ENCODE results near the gene RUVBL1.

Gene RUVBL1

DNA sequence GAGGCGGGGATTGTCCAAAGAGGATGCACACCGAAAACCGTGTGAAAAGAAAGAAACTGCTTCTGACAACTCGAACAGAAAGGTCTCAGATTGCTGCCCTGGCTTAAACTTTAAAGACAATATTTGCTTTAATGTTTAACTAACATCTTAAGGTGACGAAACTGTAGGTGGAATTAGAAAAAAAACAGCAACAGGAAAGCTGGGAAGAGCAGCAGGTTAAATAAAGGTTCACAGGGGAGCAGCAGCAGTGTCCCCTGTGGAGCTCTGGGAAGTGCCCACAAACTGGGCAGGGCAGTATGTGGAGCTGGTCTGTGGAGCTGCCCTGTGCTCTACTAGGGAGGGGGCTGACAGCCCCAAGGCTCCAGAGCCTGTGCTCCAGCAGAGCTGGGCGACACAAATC lies 25.4 kb downstream of the RUVBL1 start:
- TF ChIP-seq TAF1 (IDR thresholded peaks at IDR 0.05; ENCODE audit: borderline replicate concordance, low read depth, low read length) = no peak
- no peak for TF ChIP-seq POLR2AphosphoS5 (IDR thresholded peaks at IDR 0.05; ENCODE audit: low read depth, low read length)
- no peak for TF ChIP-seq POLR2A (IDR thresholded peaks at IDR 0.05; ENCODE audit: low read depth, low read length)
- FAIRE-seq (no peak), DNase-seq (ENCODE audit: insufficient read length) (no peak)

DNA sequence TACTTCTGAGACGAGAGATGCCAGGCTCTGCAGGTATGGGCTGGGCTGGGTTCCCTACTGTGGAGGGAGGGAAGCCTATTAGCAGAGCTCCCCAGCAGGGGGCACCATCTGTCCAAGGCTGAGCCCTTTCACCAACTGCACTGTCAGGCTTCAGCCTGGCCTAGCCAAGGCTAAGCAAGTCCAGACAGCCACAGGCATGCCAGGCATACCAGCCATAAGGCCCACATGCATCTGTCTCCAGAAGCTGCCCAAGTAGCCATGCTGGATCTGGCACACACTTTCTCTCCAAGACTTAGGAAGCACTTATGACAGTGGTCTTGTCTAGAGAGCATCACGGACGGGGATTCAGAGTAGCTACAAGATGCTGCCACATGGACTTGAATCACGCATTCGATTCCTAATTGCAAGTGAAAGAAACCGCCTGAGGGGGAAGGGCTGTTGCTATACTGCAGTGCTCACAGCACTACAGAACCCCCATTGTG lies 28.3 kb downstream of the RUVBL1 start:
- TF ChIP-seq TAF1 (IDR thresholded peaks at IDR 0.05; ENCODE audit: borderline replicate concordance, low read depth, low read length) = no peak
- TF ChIP-seq POLR2A (IDR thresholded peaks at IDR 0.05; ENCODE audit: low read depth, low read length) = no peak
- no peak for TF ChIP-seq POLR2AphosphoS5 (IDR thresholded peaks at IDR 0.05; ENCODE audit: low read depth, low read length)
- peak; percentile 86 for FAIRE-seq
- DNase-seq (ENCODE audit: insufficient read length) = peak; percentile 66

DNA sequence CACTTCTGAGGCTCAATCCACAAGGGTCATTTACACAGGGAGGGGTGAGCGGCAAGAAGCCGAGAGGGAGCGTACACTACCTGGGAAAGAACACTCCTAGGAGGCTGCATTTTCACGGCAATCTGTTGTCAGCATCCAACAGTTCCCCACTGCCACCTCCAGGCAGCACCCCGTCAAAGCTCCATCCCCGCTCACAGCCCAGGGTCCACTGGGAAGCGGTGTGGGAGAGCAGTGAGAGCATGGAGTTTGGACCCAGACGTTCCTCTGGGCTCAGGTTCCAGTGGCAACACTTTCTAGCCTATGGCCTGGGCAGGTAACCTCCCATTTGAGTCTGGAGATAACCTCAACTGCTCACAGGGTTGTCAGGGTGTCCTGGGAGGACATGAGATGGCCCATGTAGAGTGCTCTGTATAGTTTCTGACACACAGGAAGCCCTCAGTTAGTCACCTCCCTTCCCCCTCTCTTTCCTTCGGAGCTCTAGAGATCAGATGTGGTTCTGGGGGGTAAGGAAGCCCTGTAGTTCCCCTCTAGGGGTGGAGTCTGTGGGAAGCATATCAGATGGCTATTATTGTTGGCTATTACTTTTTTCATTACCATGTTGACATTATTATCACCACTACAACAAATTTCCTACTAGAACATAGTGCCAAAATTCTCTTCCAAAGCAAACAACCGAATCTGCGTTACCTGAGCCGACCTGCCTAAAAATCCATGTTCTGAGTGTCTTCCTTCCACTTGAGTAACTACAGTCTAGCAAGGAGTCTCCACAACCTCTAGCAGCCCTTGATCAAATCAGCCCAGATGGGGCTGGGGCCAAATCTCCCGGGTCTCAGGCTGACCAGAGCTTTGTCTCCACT lies 29.1 kb downstream of the RUVBL1 start:
- TF ChIP-seq POLR2AphosphoS5 (IDR thresholded peaks at IDR 0.05; ENCODE audit: low read depth, low read length) (no peak), TAF1 (IDR thresholded peaks at IDR 0.05; ENCODE audit: borderline replicate concordance, low read depth, low read length) (no peak), POLR2A (IDR thresholded peaks at IDR 0.05; ENCODE audit: low read depth, low read length) (no peak)
- no peak for FAIRE-seq
- no peak for DNase-seq (ENCODE audit: insufficient read length)

DNA sequence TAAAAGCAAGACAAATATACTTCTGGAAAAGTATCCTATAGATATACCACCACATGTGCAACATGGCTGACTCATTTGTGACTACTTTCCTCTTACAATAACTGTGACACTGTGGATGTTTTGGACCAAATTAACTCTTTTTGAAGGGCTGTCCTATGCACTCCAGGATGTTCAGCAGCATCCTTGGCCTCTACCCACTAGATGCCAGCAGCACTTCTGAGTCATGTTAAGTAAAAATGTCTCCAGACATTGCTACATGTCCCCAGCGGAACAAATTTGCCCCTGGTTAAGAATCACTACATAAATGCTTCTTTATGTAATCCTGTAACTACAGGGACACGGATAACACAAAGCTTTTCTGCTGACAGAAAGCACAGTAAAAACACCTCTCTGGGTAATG lies 32.0 kb downstream of the RUVBL1 start:
- FAIRE-seq (no peak), DNase-seq (ENCODE audit: insufficient read length) (no peak)
- TF ChIP-seq POLR2AphosphoS5 (IDR thresholded peaks at IDR 0.05; ENCODE audit: low read depth, low read length) (no peak), POLR2A (IDR thresholded peaks at IDR 0.05; ENCODE audit: low read depth, low read length) (no peak), TAF1 (IDR thresholded peaks at IDR 0.05; ENCODE audit: borderline replicate concordance, low read depth, low read length) (no peak)

DNA sequence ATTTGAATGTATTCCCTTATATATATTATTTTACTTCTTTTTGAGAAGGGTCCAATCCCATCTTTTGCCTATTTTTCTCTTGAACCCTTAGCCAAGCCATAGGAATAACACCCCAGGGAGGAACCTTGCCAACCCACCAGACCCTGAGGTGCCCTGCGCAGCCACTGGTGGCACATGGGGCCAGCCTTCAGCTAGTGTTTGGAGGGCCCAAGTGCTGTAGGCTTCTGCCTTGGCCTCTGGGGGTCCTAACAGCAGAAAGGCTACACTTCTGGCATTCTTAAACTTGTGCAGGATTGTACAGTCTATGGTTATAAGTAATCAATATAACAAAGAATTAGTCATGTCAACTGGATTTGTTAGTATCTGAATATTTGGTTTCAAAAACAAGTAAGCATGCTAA lies 34.5 kb downstream of the RUVBL1 start:
- FAIRE-seq (no peak), DNase-seq (ENCODE audit: insufficient read length) (no peak)
- TF ChIP-seq POLR2AphosphoS5 (IDR thresholded peaks at IDR 0.05; ENCODE audit: low read depth, low read length) = no peak
- no peak for TF ChIP-seq POLR2A (IDR thresholded peaks at IDR 0.05; ENCODE audit: low read depth, low read length)

DNA sequence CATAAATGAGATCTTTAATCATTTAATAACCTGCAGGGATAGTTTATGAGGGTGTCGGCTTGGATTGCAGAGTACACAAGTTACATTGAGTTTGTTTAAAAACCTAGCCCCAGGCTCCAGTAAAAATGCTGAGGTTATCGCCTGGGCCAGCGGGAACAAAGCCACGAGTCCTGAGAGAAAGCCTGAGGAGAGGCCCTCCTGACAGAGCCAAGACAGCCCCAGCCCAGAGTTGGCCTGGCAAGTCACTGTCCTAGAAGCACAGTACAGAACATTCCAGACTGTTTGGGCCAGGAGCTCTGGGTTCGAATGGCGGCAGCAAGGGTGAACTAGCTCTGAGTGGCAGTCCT lies 39.0 kb downstream of the RUVBL1 start:
- TF ChIP-seq POLR2A (IDR thresholded peaks at IDR 0.05; ENCODE audit: low read depth, low read length) = no peak
- no peak for TF ChIP-seq POLR2AphosphoS5 (IDR thresholded peaks at IDR 0.05; ENCODE audit: low read depth, low read length)
- TF ChIP-seq TAF1 (IDR thresholded peaks at IDR 0.05; ENCODE audit: borderline replicate concordance, low read depth, low read length) = no peak
- DNase-seq (ENCODE audit: insufficient read length) (no peak), FAIRE-seq (no peak)

DNA sequence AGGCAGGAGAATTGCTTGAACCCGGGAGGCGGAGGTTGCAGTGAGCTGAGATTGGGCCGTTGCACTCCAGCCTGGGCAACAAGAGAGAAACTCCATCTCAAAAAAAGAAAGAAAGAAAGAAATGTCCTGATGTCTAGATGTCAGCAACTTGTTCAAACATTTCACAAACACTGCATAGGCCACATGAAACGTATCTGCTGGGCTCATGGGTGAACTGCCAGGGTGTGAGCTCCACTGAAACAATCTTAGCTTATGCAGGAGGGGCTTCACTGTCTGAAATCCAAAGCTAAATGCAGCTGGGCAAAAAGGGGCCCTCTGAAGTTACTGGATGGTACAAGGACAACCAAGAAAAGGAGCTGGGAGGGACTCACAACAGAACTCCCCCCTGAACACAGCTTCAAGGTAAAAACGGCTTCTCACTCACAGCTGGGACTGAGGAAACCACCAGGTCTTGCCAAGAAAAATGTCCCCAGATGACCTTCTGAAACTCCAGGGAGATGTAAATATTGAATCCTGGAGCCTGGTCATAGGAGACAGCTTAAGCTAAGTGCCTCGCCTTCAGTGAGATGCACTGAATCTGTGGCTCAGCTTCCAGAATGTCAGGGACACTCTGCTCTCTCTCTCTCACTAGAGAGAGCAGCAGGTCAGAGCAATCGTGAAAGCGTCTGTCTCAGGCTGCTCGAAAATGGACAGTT lies 39.5 kb downstream of the RUVBL1 start:
- TF ChIP-seq POLR2A (IDR thresholded peaks at IDR 0.05; ENCODE audit: low read depth, low read length) (no peak), TAF1 (IDR thresholded peaks at IDR 0.05; ENCODE audit: borderline replicate concordance, low read depth, low read length) (no peak), POLR2AphosphoS5 (IDR thresholded peaks at IDR 0.05; ENCODE audit: low read depth, low read length) (no peak)
- FAIRE-seq = no peak
- no peak for DNase-seq (ENCODE audit: insufficient read length)

DNA sequence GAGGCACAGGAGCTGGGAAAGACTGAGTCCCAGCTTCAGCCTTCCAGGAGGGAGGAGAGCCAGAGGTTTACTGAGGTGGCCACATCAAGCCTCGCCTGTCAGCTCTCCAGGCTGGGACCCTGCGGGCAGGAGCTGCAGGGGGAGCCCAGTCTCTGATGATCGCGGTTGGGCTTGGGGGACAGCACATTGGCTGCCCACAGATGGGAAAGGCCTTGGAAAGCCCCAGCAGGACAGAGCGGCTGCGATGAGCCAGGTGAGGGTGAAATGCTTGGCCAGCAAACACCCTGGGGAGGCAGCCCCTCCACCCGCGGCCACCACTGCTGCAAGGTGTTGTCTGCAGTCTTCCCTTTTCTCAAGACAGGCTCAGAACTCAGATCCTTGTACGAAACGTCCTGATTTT lies 40.2 kb downstream of the RUVBL1 start:
- DNase-seq (ENCODE audit: insufficient read length) = no peak
- no peak for FAIRE-seq
- TF ChIP-seq TAF1 (IDR thresholded peaks at IDR 0.05; ENCODE audit: borderline replicate concordance, low read depth, low read length) = no peak
- TF ChIP-seq POLR2A (IDR thresholded peaks at IDR 0.05; ENCODE audit: low read depth, low read length) = no peak
- TF ChIP-seq POLR2AphosphoS5 (IDR thresholded peaks at IDR 0.05; ENCODE audit: low read depth, low read length) = no peak

DNA sequence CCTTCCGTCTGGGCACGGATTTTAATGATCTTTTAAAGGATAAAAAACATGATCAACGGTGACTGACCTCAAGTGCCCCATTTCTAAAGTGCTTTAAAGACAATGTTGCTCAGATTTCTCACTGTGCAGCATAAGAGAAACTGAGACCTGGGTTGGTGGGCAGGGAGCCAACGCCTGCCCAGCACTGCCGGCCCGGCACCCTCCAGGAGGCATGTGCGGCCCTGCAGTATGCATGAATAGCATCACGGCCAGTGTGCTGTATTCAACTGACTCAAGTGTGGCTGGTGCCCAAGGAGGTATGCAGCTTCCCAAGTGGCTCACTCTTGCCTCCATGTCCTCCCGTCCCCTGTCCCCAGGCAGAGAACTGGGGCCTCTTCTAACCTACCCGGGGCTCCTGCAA lies 41.1 kb downstream of the RUVBL1 start:
- DNase-seq (ENCODE audit: insufficient read length) (no peak), FAIRE-seq (no peak)

DNA sequence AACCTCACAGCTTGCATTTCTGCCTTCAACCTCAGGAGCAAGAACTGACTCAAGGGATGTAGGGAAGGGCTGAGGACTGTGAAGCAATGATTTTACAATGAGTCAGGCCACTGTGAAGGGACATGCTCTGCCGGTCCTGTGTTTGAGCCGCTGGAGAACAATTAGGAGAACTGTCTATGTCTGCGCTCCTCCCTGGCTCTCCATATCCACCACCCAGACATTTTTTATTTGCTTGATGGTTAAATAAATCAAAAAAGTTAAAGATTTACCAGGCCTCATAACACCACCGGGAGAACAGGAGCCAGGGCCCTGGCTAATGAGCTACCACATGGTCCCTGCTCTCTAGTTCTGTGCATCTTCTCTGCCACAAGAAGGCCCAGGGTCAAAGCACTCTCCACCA lies 41.8 kb downstream of the RUVBL1 start:
- no peak for FAIRE-seq
- no peak for DNase-seq (ENCODE audit: insufficient read length)
- no peak for TF ChIP-seq TAF1 (IDR thresholded peaks at IDR 0.05; ENCODE audit: borderline replicate concordance, low read depth, low read length)
- no peak for TF ChIP-seq POLR2AphosphoS5 (IDR thresholded peaks at IDR 0.05; ENCODE audit: low read depth, low read length)
- no peak for TF ChIP-seq POLR2A (IDR thresholded peaks at IDR 0.05; ENCODE audit: low read depth, low read length)

More for the DNA sequence above, 41.1 kb downstream of the RUVBL1 start:
- TF ChIP-seq POLR2AphosphoS5 (IDR thresholded peaks at IDR 0.05; ENCODE audit: low read depth, low read length) = no peak
- no peak for TF ChIP-seq POLR2A (IDR thresholded peaks at IDR 0.05; ENCODE audit: low read depth, low read length)
- no peak for TF ChIP-seq TAF1 (IDR thresholded peaks at IDR 0.05; ENCODE audit: borderline replicate concordance, low read depth, low read length)

DNA sequence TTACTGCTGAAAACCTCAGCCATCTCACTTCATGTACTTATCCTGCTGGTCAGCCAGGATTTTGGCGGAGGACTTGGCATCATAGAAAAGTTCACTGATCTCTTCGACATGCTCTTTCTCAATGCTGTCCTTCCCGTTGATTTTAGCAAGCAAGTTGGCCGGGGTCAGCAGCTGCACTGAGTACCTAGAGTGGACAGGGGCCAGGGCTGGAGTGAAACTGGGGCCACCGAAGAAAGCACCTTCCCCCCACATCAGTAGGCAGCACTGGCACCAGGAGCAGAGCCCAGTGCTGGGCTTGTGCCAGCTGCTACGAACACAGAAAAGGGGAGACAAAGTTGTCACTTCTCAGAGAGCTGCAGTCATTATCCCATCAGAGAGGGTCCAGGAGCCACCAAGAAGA lies 42.4 kb downstream of the RUVBL1 start:
- FAIRE-seq = no peak
- DNase-seq (ENCODE audit: insufficient read length) = no peak
- no peak for TF ChIP-seq POLR2A (IDR thresholded peaks at IDR 0.05; ENCODE audit: low read depth, low read length)
- TF ChIP-seq TAF1 (IDR thresholded peaks at IDR 0.05; ENCODE audit: borderline replicate concordance, low read depth, low read length) = no peak
- TF ChIP-seq POLR2AphosphoS5 (IDR thresholded peaks at IDR 0.05; ENCODE audit: low read depth, low read length) = no peak

Measured in GM12892 (cell line).